ENCODE measurements around the gene COL26A1.

COL26A1 gene

GRCh38 chr7:101370836-101371235 lies 8.2 kb downstream of the COL26A1 start:
- DNase-seq (ENCODE audit: low spot score) (no peak), FAIRE-seq (no peak)

GRCh38 chr7:101373812-101374614 lies 11.3 kb downstream of the COL26A1 start:
- DNase-seq (ENCODE audit: low spot score) (no peak), FAIRE-seq (no peak)

- no peak for FAIRE-seq
- DNase-seq (ENCODE audit: low spot score), result no peak
Measured at GRCh38 chr7:101374990-101375389, 12.3 kb downstream of the COL26A1 start.

- DNase-seq (ENCODE audit: low spot score) (no peak), FAIRE-seq (no peak)
Measured at GRCh38 chr7:101376601-101377000, 13.9 kb downstream of the COL26A1 start.

- peak; percentile 95 for FAIRE-seq
- DNase-seq (ENCODE audit: low spot score), result peak; percentile 74
Measured at GRCh38 chr7:101377189-101377736, 14.6 kb downstream of the COL26A1 start.

GRCh38 chr7:101378751-101379174 lies 16.1 kb downstream of the COL26A1 start:
- DNase-seq (ENCODE audit: low spot score) (peak; percentile 75), FAIRE-seq (peak; percentile 83)

GRCh38 chr7:101379302-101379701 lies 16.6 kb downstream of the COL26A1 start:
- FAIRE-seq, result peak; percentile 93
- no peak for DNase-seq (ENCODE audit: low spot score)

- no peak for FAIRE-seq
- DNase-seq (ENCODE audit: low spot score), result no peak
Measured at GRCh38 chr7:101381549-101382111, 19.0 kb downstream of the COL26A1 start.

- FAIRE-seq, result no peak
- DNase-seq (ENCODE audit: low spot score), result no peak
Measured at GRCh38 chr7:101382937-101383336, 20.3 kb downstream of the COL26A1 start.

GRCh38 chr7:101386177-101386557 lies 23.5 kb downstream of the COL26A1 start:
- DNase-seq (ENCODE audit: low spot score), result no peak
- FAIRE-seq, result no peak

- peak; percentile 56 for FAIRE-seq
- DNase-seq (ENCODE audit: low spot score), result peak; percentile 71
Measured at GRCh38 chr7:101386558-101387231, 24.0 kb downstream of the COL26A1 start.

- FAIRE-seq, result no peak
Measured at GRCh38 chr7:101390901-101391301, 28.2 kb downstream of the COL26A1 start.

GRCh38 chr7:101391991-101392390 lies 29.3 kb downstream of the COL26A1 start:
- FAIRE-seq (no peak), DNase-seq (ENCODE audit: low spot score) (no peak)

More at GRCh38 chr7:101390901-101391301, 28.2 kb downstream of the COL26A1 start:
- DNase-seq (ENCODE audit: low spot score), result no peak

GRCh38 chr7:101393865-101394264 lies 31.2 kb downstream of the COL26A1 start:
- FAIRE-seq (no peak), DNase-seq (ENCODE audit: low spot score) (no peak)

- DNase-seq (ENCODE audit: low spot score) (no peak), FAIRE-seq (no peak)
Measured at GRCh38 chr7:101395376-101395775, 32.7 kb downstream of the COL26A1 start.

- no peak for FAIRE-seq
Measured at GRCh38 chr7:101397243-101397642, 34.6 kb downstream of the COL26A1 start.

GRCh38 chr7:101397770-101398324 lies 35.2 kb downstream of the COL26A1 start:
- DNase-seq (ENCODE audit: low spot score) (no peak), FAIRE-seq (no peak)

More at GRCh38 chr7:101397243-101397642, 34.6 kb downstream of the COL26A1 start:
- DNase-seq (ENCODE audit: low spot score), result no peak

GRCh38 chr7:101398396-101399289 lies 36.0 kb downstream of the COL26A1 start:
- peak; percentile 62 for FAIRE-seq
- no peak for DNase-seq (ENCODE audit: low spot score)

- FAIRE-seq, result no peak
- DNase-seq (ENCODE audit: low spot score), result no peak
Measured at GRCh38 chr7:101399759-101400158, 37.1 kb downstream of the COL26A1 start.

- FAIRE-seq (peak; percentile 58), DNase-seq (ENCODE audit: low spot score) (no peak)
Measured at GRCh38 chr7:101400751-101401150, 38.1 kb downstream of the COL26A1 start.

Data from urothelium cell line (cell line).